ENCODE results near the gene FAT3. TPM values are rescaled to one million over a fixed set of nuclear protein-coding genes. Genes with fewer than 3 reads are reported as not detected.

The FAT3 gene
- polyA plus RNA-seq (2011; rRNA removed): 0.11 and 0.27 TPM in 2 replicates
- 0.35 and 0.69 TPM in 2 replicates for polyA minus RNA-seq (2011; rRNA and poly(A)+ RNA removed)

- no peak for TF ChIP-seq CTCF (IDR thresholded peaks at IDR 0.05; ENCODE audit: low read depth, low read length)
- Histone ChIP-seq H3K4me3 (ENCODE audit: low read depth, low read length) (peak within 1 kb of the TSS; percentile 52), H3K27ac (ENCODE audit: low read depth, low read length) (no peak within 1 kb of the TSS), H3K9me3 (ENCODE audit: control insufficient read depth, insufficient read depth, low read length) (no peaks in the 10 kb centered on the region; the same call in 1 of the 2 replicates), H3K27me3 (ENCODE audit: control insufficient read depth, insufficient read depth, low read length) (peaks cover 52% of the 10 kb centered on the region)
- ChIA-PET POLR2A (no interaction called here), CTCF (no interaction called here)
- DNase-seq (ENCODE audit: low read depth, low spot score): peak; percentile 4
These were observed at the start of gene FAT3 for GRCh38 chr11:92224407-92225124. Gene FAT3, plus strand, starts transcription at chr11:92224818. Its CDS starts 127,295 bp downstream, at chr11:92352113.

GRCh38 chr11:92179017-92179670 lies 45.5 kb upstream of the FAT3 start:
- H3K4me3 ChIP-seq (ENCODE audit: low read depth, low read length): no peak overlapping the region
- H3K27me3 ChIP-seq (ENCODE audit: control insufficient read depth, insufficient read depth, low read length): no peaks in the 10 kb centered on the region
- H3K27ac ChIP-seq (ENCODE audit: low read depth, low read length): no peak overlapping the region
- ChIA-PET CTCF (no interaction called here), POLR2A (no interaction called here)
- TF ChIP-seq CTCF (IDR thresholded peaks at IDR 0.05; ENCODE audit: low read depth, low read length): no peak
- DNase-seq (ENCODE audit: low read depth, low spot score): no peak
- no peaks in the 10 kb centered on the region for H3K9me3 ChIP-seq (ENCODE audit: control insufficient read depth, insufficient read depth, low read length)

GRCh38 chr11:92180226-92180625 lies 44.4 kb upstream of the FAT3 start:
- no peak overlapping the region for H3K27ac ChIP-seq (ENCODE audit: low read depth, low read length)

GRCh38 chr11:92180664-92181251 lies 43.9 kb upstream of the FAT3 start:
- Histone ChIP-seq H3K9me3 (ENCODE audit: control insufficient read depth, insufficient read depth, low read length) (no peaks in the 10 kb centered on the region), H3K27ac (ENCODE audit: low read depth, low read length) (no peak overlapping the region), H3K4me3 (ENCODE audit: low read depth, low read length) (no peak overlapping the region), H3K27me3 (ENCODE audit: control insufficient read depth, insufficient read depth, low read length) (no peaks in the 10 kb centered on the region)
- POLR2A ChIA-PET: no interaction called here
- CTCF ChIA-PET: no interaction called here
- DNase-seq (ENCODE audit: low read depth, low spot score): no peak
- no peak for TF ChIP-seq CTCF (IDR thresholded peaks at IDR 0.05; ENCODE audit: low read depth, low read length)

More at GRCh38 chr11:92180226-92180625, 44.4 kb upstream of the FAT3 start:
- H3K4me3 ChIP-seq (ENCODE audit: low read depth, low read length): no peak overlapping the region
- POLR2A ChIA-PET: no interaction called here
- no peak for TF ChIP-seq CTCF (IDR thresholded peaks at IDR 0.05; ENCODE audit: low read depth, low read length)
- no peaks in the 10 kb centered on the region for H3K27me3 ChIP-seq (ENCODE audit: control insufficient read depth, insufficient read depth, low read length)
- CTCF ChIA-PET: no interaction called here
- H3K9me3 ChIP-seq (ENCODE audit: control insufficient read depth, insufficient read depth, low read length): no peaks in the 10 kb centered on the region
- no peak for DNase-seq (ENCODE audit: low read depth, low spot score)
